Hematopoietic multipotent progenitor cell treated with erythropoietin and hydrocortisone succinate and interleukin-3 and kit ligand, for 17 days (in vitro differentiated cells): ENCODE data around the gene F2RL3.
"Not testable (repeated sequence)": the region's sequence is repeated elsewhere in the genome, so short reads cannot be mapped to it uniquely, and the experiment has no call there.

Experiments
- DNase-seq: peaks from one replicate; pipeline ENCODE4 v3.0.0-alpha.2; 2015; ENCODE audit warnings: low spot score

The F2RL3 gene

DNA sequence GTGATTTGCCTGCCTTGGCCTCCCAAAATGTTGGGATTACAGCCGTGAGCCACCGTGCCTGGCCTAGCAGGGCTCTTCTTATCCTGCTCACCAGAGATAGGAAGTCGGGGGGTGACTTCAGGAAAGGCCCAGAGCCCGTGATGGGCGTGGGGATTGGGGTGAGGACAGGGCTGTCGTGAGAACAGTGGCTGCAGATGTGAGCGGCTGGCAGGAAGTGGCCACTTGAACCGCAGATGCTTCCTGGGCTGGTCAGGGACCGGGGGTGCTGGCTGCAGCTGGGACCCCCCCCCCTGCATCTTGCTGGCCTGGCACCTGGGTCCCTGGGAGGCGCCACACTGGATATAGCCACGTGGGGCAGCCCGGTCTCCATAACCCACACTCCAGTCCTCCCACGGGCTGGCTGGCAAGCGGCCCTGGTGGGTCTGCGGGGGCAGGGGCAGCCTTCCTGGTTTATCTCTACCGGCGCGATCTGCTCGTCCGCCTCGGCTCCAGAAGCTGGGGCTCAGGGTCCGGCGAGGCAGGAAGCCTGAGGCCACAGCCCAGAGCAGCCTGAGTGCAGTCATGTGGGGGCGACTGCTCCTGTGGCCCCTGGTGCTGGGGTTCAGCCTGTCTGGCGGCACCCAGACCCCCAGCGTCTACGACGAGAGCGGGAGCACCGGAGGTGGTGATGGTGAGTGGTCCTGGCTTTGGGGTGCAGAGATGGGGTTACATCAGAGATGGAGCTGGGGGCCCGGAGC lies at the start of gene F2RL3:
F2RL3 (plus strand) TSS at position 371 of the 737 bp plus-strand sequence; CDS start at position 562, 191 bp downstream.
- DNase-seq: no peak

DNA sequence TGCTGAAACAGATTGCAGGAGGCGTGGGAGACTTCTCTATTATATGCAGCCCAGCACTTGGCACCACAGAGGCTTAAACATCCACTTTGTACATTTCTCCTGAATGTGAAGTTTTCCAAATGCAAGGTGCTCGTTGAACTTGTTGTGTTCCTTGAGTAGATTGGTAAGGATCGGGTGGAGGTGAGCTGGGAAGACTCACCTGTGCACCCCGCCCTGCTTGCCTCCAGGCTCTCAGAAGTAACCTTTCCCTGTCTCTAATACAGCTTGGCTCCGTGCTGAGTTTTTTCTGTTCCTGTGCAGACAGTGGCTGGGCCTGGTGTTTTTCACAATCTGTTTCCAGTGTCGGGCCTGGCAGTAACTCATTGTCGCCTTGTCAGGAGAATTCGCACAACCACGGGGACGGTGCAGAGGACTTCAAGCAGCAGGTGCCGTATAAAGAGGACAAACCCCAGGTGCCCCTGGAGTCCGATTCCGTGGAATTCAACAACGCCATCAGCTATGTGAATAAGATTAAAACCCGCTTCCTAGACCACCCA lies 47.3 kb upstream of the F2RL3 start:
- DNase-seq: no peak

DNA sequence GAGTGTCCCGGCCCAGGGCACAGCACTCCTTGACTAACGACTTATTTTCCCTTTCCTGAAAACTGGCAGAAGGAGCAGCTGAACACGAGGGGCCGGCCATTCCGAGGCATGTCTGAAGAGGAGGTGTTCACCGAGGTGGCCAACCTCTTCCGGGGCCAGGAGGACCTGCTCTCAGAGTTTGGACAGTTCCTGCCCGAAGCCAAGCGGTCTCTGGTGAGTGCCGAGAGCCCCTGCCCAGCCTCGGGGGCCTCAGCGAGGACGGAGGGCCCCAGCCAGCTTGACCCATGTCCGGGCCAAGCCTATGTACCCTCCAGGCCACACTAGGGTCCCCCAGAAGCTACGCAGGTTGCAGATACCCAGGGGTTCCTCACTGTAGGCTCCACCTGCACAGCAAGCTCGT lies 41.9 kb upstream of the F2RL3 start:
- DNase-seq: no peak

DNA sequence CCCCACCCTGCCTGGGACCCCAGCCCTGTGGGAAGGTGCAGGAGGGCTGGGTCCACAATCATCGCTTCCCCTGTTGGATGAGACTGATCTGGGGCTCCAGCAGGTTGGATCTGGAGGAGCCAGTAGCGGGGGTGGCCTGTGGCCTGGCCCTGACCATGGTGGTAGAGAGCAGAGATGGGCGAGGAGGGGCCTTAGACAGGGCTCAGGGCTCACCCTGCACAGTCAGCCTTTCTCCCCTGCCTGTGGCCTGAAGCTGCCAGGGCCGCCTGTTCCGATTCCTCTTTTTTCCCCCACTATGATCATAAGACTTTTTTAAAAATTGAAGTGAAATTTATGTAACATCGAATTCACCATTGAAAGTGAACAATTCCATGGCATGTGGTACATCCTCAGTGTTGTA lies 41.4 kb upstream of the F2RL3 start:
- DNase-seq: no peak

DNA sequence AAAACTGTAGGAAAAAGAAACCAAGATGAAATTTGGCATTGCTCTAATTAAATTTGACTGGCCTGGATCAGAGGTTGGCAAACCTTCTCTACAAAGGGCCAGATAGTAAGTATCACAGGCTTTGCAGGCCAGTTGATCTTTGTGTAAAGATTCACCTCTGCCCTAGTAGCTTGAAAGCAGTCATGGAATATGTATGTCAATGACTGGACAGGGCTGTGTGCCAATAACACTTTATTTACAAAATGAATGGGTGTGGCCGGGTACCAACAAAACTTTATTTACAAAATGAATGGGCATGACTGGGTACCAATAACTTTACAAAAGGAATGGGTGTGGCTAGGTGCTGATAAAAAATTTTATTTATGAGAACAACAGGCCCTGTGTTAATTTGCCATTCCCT lies 39.6 kb upstream of the F2RL3 start:
- DNase-seq: no peak

DNA sequence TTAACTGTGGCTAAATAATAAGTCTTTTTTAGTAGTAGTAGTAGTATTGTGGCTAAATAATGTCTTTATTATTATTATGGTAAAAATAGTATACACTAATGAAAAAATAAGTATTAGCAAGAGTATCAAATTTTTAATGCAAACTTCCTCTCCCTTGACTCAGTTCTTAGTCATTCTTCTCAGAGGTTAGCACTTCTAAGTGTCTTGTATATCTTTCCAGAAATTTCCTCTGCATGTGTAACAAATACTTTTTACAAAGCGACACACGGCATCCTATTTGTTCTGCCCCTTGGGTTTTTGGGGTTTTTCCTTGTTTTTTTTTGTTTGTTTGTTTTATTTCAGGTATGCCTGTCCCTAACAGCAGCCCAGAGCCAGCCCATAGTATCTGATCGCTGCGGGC lies 38.7 kb upstream of the F2RL3 start:
- DNase-seq: no peak

DNA sequence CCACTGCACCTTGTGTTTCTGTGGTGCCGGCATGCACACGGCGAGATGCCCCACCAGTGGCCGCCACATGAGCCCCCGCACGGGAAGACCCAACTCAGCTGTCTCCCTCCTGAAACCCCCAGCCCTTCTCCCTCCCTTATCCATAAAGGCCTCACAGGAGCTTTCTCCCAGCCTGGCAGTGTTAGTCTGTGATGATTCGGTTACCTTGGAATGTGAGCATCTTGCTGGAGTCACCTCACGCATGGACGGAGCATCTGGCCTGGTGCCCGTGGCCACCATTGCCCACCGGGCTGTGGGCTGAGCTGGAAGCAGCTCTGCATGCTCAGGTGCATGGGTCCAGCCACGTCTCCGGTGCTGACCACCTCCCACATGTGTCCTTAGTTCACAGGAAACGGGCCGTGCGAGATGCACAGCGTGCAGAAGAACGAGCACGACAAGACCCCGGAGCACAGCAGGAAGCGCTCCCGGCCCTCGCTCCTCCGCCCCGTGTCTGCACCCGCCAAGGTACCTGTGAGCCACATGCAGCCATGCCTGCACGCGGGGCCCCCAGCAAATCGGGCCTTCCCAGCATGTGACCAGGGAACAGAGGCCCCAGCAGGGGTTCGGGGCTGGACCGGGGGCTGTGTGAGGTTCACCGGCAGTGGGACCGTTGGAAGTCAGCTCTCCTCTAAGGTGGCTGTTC lies 37.6 kb upstream of the F2RL3 start:
- DNase-seq: no peak

DNA sequence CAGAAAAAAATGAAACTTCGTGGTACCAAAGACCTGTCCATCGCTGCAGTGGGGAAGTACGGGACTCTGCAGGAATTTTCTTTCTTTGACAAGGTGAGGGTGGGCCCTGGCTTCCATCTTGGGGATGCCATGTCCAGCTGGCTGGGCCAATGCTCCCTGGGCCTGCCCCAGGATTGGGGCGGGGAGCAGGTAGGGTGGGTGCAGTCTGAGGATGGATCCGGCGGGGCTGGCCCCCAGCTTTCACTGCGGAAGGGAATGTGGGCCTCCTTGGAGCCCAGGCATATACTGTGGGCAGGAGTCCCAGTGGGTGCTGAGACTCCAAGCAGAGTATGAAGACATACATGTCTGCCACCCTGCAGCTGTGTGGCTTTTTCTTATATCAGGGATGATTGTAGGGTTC lies 35.7 kb upstream of the F2RL3 start:
- no peak for DNase-seq

DNA sequence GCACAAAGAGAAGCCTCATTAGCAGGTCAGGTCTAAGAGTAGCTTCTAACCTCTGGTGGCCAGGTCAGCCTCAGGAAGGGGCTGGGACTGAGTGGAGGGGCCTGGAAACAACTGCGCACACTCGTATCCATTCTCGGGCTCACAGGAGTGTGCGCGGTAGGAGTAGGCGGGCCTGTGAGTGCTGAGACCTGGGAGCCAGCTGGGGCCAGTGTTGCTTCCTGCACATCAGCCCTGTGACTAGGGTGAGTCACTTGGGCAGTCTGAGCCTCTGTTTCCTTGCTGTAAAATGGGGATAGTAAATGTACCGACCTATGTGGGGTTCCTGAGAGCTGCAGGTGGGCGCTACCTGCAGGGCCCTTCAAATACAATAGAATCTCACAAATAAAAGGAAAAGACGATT lies 32.7 kb upstream of the F2RL3 start:
- no peak for DNase-seq

DNA sequence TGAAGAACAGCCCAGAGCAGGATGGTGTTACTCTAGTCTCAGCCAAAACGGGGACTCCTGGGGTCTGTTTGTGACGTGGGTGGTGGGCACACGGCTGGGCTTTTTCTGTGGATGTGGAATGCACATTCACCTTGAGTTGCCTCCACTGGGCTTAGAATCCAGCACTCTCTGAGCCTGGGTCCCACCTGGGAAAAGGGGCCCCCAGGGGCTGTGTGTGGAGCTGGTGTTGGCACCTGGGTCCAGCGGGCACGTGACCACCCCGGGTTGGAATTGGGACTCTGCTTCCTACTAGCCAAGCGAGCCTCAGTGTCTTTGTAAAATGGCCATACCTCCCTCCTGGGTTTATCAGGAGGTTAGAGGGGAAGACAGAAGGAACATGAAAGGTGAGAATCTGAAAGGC lies 29.2 kb upstream of the F2RL3 start:
- DNase-seq: no peak

DNA sequence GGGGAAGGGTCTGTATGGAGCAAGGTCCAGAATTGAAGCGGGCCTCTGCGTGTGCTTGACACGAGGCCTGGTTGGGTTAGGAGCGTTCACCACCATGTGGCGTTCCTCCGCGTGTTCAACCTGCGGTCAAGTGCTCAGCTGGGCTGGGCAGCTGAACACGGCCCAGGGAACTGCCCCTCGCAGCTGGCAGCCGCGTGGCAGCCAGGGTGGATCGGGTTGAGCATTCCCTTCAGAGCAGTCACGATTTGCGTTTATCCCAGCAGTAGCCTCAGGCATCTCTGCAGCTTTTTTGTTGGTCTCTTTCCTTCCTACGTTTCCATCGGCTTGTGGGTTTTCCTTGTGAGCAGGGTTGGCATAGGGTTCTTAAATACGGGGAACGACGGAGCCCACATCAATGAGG lies 28.7 kb upstream of the F2RL3 start:
- no peak for DNase-seq

DNA sequence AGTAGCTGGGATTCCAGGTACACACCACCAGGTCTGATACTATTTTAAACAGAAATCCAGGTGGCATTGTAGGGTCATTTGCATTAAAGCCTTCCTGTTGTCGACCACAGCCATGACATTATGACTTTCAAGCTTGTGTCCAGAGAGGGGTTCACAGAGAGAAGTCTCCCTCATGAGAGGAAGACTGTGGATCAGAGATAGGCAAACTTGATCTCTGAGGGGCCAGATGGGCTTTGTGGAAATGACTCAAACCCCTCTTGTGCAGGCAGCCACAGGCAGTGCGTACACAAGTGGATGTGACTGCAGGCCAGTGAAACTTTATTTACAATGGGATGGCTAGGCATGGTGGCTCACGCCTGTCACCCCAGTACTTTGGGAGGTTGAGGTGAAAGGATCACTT lies 27.8 kb upstream of the F2RL3 start:
- DNase-seq: no peak

DNA sequence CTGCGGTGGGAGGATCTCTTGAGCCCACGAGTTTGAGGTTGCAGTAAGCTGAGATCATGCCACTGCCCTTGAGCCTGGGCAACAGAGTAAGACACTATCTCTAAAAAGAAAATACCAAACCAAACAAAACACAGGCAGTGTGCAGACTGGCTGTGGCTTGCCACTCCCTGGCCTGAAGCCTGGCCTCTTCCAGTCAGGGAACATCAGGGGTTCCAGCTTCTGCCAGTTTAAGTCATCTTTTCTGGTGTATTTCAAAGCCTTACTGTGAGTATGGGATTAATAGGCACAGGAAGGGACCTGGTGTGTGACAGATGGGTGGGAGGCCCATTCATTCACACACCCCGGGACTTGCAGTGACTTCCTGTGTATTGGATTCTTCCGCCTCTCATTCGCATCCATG lies 27.0 kb upstream of the F2RL3 start:
- no peak for DNase-seq

DNA sequence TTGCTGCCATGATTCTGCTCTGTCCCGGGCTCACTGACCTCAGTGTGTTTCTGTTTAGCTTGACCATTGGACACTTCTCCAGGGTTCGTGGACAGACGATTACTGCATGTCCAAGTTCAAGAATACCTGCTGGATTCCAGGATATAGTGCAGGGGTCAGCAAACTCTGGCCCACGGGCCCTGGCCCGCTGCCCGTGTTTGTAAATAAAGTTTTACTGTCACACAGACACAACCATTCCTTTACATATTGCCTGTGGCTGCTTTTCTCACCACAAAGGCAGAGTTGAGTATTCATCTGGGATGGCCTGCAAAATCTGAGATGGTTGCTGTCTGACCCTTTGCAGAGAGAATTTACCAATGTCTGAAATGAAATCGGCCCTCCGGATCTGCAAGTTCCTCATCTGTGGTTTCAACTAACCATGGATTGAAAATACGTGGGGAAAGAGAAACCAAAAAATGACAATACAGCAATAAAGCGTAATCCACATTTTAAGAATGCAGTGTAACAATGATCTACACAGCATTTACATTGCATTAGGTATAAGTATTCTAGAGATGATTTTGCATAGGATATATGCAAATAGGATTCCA lies 25.9 kb upstream of the F2RL3 start:
- no peak for DNase-seq

DNA sequence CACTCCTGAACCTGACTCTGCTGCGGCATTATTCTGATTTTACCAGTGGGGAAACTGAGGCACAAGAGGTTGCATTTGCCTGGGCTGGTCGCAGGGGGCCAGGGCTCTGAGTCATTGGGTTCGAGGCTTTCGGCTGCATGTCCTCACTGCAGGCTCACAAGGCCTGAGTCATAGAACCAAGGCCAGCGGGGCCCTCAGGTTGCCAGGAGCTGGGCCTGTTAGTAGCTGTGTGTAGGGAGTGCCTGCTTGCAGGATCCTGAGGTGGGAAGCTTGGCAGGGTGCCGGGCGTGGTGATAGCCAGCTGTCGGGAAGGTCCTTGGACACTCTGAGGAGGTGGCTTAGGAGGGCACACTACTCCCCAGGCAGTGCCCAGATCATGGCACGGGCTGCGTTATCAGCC lies 21.6 kb upstream of the F2RL3 start:
- no peak for DNase-seq

DNA sequence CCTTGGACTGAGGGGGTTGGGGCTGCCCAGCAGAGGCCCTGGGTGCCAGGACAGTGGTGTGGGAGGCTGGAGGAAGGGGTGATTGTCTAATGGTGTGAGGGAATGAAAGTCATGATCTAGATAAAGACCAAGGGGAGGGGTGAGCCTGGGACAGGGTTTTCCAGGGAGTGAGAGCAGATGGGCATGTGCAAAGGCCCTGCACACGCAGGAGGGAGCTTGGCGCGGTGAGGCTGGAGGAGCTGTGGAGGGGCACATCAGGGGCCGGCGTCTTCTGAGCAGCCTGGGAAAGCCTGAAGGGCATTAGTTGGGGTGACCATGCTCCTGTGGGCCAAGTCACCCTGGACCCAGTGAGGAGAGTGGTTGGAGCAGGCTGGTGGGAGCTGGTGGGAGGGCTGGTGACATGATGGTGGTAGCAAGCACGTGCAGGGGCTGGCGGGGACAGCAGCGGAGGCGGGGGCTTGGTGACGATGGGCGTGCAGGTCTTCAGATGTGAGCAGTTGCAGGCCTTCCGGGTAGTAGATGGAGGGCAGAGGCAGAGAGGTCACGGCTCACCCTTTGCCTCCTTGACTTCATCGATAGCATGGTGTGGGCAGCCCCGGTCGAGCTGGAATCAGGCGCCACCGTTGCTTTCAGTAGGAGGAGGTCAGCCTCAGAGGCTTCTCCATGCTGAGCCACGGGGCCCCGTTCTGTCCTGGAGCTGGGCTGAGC lies 20.2 kb upstream of the F2RL3 start:
- no peak for DNase-seq

DNA sequence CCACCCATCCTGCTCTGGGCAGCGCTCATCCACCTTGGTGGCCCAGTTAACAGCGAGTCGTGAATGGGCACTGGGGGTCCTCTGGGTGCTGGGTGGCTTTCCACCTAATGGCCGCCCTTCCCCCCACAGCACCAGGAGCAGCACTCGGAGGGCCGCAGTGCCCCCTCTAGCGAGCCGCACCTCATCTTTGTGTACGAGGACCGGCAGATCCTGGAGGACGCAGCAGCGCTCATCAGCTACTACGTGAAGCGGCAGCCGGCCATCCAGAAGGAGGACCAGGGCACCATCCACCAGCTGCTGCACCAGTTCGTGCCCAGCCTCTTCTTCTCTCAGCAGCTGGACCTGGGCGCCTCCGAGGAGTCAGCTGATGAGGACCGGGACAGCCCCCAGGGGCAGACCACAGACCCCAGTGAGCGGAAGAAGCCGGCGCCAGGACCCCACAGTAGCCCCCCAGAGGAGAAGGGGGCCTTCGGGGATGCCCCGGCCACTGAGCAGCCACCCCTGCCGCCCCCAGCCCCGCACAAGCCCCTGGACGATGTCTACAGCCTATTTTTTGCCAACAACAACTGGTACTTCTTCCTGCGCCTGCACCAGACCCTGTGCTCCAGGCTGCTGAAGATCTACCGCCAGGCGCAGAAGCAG lies 19.3 kb upstream of the F2RL3 start:
- DNase-seq: no peak

DNA sequence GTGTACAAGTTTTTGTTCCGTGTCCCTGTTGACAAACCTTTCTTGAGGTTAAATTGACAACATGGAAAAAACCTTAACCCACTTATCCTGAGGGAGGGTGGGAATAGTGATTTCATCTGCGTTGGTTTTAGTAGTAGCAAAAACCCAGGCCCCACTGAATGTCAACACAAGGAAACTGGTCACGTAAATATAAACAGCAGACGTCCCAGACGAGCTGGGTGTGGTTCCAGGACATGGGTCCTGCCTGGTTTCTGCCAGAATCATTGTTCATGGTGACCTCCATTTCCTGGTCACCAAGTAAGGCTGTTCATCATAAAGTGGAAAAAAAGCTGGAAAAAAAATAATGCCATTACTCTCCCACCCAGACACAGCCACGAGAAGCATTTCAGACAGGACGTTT lies 16.9 kb upstream of the F2RL3 start:
- no peak for DNase-seq

DNA sequence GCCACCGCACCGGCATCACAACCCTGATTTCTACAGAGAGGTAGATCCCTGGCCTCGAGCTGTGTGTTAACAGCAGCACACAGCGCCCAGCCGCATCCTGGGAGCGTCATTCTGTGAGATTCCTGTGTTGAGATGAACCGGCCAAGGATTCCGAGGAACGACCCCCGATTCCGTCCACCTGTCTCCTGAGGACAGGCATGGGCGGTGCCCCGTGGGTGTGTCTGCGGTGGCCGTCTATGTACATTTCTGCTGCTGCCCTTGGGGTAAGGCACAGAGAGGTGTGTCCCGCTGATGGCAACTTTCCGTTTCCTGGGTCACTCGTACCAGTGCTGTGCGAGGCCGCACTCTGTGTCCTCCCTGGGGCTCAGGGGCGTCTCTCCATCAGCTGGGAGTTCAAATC lies 16.1 kb upstream of the F2RL3 start:
- DNase-seq: no peak

DNA sequence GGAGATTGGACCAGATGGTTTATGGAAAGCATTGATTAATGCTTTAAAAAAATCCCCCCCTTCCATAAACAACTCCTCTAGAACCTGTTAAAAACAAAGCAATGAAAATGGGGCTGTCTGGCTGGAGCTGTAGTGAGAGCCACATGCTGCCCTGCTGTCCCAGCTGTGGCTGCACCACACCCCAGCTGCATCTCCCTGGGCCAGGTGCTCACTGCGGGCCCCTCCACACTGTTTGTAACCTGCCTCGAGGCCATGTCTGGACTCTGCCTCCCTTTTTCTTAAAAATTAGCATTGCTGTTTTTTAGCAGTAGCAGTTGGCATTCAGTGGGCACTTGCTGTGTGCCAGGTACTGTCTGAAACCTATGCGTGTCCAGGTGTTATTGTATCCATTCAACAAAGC lies 15.2 kb upstream of the F2RL3 start:
- DNase-seq: no peak

DNA sequence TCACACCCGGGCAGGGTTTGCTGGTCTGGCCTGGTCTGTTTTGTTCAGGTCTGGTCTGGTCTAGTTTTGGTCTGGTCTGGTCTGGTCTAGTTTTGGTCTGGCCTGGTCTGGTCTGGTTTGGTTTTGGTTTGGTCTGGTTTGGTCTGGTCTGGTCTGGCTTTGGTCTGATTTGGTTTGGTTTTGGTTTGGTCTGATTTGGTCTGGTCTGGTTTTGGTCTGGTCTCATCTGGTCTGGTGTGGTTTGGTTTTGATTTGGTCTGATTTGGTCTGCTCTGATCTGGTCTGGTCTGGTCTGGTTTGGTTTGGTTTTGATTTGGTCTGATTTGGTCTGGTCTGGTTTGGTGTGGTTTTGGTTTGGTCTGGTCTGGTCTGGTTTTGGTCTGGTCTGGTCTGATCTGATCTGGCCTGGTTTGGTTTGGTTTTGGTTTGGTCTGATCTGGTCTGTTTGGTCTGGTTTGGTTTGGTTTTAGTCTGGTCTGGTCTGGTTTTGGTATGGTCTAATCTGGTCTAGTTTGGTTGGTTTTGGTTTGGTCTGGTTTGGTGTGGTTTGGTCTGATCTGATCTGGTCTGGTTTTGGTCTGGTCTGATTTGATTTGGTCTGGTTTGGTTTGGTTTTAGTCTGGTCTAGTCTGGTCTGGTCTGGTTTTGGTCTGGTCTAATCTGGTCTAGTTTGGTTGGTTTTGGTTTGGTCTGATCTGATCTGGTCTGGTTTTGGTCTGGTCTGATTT lies 14.4 kb upstream of the F2RL3 start:
- no peak for DNase-seq

DNA sequence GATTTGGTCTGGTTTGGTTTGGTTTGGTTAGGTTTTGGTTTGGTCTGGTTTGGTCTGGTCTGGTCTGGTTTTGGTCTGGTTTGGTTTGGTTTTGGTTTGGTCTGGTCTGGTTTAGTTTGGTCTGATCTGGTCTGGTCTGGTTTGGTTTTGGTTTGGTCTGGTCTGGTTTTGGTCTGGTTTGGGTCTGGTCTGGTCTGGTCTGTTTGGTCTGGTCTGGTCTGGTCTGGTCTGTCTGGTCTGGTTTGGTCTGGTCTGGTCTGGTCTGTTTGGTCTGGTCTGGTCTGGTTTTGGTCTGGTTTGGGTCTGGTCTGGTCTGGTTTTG lies 13.9 kb upstream of the F2RL3 start:
- DNase-seq: not testable (repeated sequence)
